Stimulated activated effector memory CD8-positive, alpha-beta T cell treated with anti-CD3 and anti-CD28 coated beads, Interleukin-12 subunit alpha, Interleukin-12 subunit beta, amount 100 ng/mL, for 72 hours (primary cell): Measurements from ENCODE around the gene HNRNPC.
"Not testable (repeated sequence)": the region's sequence is repeated elsewhere in the genome, so short reads cannot be mapped to it uniquely, and the experiment has no call there.

Experiments used
- ATAC-seq: fragments of 150-1000 bp; cut with Tn5 transposase; 2 replicates; pipeline ENCODE4 v1.10.0; 2021
- DNase-seq, 2 donors: peaks; one replicate each; pipeline ENCODE4 v3.0.0; 2021 to 2022; ENCODE audit warnings: low spot score in 2 of 2
- H3K27ac Mint-ChIP-seq: one replicate; pipeline ENCODE4 v1.8.0; 2022; ENCODE audit warnings: mild to moderate bottlenecking, mixed read lengths
- H3K36me3 Mint-ChIP-seq: one replicate; pipeline ENCODE4 v1.8.0; 2022; ENCODE audit warnings: mild to moderate bottlenecking, mixed read lengths
- H3K4me1 Mint-ChIP-seq: one replicate; pipeline ENCODE4 v1.8.0; 2022; ENCODE audit warnings: mixed read lengths
- H3K4me3 Mint-ChIP-seq: one replicate; pipeline ENCODE4 v1.8.0; 2022; ENCODE audit warnings: mild to moderate bottlenecking, mixed read lengths
- H3K9me3 Mint-ChIP-seq: one replicate; pipeline ENCODE4 v1.8.0; 2022; ENCODE audit warnings: mixed read lengths

Gene HNRNPC

DNA sequence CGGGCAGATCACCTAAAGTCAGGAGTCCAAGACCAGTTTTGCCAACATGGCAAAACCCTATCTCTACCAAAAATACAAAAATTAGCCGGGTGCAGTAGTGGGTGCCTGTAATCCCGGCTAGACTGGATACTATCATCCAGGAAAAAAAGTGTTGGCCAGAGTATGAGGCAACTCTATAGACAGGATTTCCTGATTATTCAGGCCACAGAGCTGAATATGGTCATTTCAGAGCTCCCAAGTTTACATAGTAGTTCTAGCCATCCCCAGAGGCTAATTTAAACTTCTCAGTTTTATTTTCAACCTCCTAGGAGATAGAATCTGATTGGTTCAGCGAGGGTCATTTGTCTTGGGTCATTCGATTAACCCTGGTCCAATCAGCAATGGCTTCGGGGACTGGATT is 17.9 kb upstream of the HNRNPC start:
- H3K36me3 Mint-ChIP-seq, result no peaks in the 10 kb centered on the region
- ATAC-seq (no peak), DNase-seq (no peak)
- H3K9me3 Mint-ChIP-seq, result no peaks in the 10 kb centered on the region
- H3K4me1 Mint-ChIP-seq, result no peaks in the 10 kb centered on the region
- H3K4me3 Mint-ChIP-seq, result no peak overlapping the region
- H3K27ac Mint-ChIP-seq, result peak overlapping the region; percentile 63

GRCh38 chr14:21286516-21286915 is 17.3 kb upstream of the HNRNPC start:
- H3K36me3 Mint-ChIP-seq, H3K4me1 Mint-ChIP-seq, H3K9me3 Mint-ChIP-seq, ATAC-seq, DNase-seq, H3K4me3 Mint-ChIP-seq: not testable (repeated sequence)
- peak overlapping the region; percentile 63 for H3K27ac Mint-ChIP-seq

DNA sequence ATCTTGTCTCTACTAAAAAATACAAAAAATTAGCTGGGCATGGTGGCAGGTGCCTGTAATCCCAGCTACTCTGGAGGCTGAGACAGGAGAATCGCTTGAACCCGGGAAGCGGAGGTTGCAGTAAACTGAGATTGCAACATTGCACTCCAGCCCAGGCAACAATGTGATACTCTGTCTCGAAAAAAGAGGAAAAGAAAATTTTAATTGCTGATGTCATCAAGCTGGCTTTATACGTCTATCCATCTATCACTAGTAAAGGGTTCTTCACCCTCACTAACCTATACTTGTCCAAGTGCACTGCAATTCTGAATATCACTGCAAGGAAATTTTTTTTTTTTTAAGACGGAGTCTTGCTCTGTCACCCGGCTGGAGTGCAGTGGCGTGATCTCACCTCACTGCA is 12.7 kb upstream of the HNRNPC start:
- ATAC-seq, H3K27ac Mint-ChIP-seq, H3K36me3 Mint-ChIP-seq, H3K4me3 Mint-ChIP-seq, H3K9me3 Mint-ChIP-seq, DNase-seq, H3K4me1 Mint-ChIP-seq: not testable (repeated sequence)

- DNase-seq, result no peak
- Mint-ChIP-seq H3K27ac (no peak within 1 kb of the TSS), H3K4me3 (no peak within 1 kb of the TSS), H3K9me3 (no peaks in the 10 kb centered on the region), H3K4me1 (no peaks in the 10 kb centered on the region), H3K36me3 (no peaks in the 10 kb centered on the region)
- no peak for ATAC-seq
Measured at GRCh38 chr14:21279783-21280182, 10.5 kb upstream of the HNRNPC start, which contains the start of gene RPGRIP1. TSS of gene RPGRIP1 (plus strand) at chr14:21280083. CDS start at chr14:21287977, 7,894 bp downstream.

DNA sequence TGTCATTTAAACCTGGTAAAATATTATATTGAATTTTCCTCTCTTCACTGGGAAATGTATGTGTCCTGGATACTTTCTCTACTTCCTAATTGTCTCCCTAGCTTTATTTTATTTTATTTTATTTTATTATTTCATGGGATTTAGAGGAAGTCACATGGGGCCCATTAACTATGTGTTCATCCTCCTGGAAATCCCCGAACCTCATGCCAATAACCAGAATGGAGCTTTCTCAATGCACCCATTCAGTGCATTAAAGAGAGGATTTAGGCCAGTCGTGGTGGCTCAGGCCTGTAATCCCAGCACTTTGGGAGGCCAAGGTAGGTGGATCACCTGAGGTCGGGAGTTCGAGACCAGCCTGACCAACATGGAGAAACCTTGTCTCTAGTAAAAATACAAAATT is 9.4 kb upstream of the HNRNPC start:
- Mint-ChIP-seq H3K4me1 (no peaks in the 10 kb centered on the region), H3K9me3 (no peaks in the 10 kb centered on the region), H3K4me3 (no peak overlapping the region), H3K36me3 (no peaks in the 10 kb centered on the region), H3K27ac (no peak overlapping the region)
- no peak for ATAC-seq
- no peak for DNase-seq

DNA sequence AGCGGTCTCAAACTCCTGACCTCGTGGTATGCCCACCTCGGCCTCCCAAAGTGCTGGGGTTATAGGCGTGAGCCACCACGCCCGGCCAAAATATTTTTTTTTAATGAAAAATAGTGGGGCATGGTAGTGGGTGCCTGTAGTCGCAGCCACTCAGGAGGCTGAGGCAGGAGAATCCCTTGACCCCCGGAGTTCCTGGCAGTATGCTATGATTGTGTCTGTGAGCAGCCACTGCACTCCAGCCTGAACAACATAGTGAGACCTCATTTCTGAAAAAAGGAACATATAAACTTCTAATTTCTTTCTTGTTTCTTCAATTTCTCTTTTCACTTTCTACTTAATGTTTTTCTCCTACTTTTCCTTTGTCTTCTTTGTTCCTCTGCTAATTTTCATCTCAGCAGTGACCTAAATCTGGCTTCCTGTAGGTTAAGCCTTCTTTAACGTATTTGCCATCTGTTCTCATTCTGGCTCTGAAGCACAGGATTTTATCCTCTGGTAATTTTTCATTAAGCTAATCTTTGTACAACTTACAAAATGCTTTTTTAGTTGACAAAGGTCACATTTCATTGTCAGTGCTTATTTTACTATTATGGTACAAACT is 6.1 kb upstream of the HNRNPC start:
- no peak for ATAC-seq
- no peak for DNase-seq
- Mint-ChIP-seq H3K36me3 (no peaks in the 10 kb centered on the region), H3K27ac (peak overlapping the region; percentile 53), H3K4me3 (peak overlapping the region; percentile 16), H3K4me1 (no peaks in the 10 kb centered on the region), H3K9me3 (no peaks in the 10 kb centered on the region)

GRCh38 chr14:21272661-21273060 is 3.4 kb upstream of the HNRNPC start:
- peaks cover 24% of the 10 kb centered on the region for H3K36me3 Mint-ChIP-seq

DNA sequence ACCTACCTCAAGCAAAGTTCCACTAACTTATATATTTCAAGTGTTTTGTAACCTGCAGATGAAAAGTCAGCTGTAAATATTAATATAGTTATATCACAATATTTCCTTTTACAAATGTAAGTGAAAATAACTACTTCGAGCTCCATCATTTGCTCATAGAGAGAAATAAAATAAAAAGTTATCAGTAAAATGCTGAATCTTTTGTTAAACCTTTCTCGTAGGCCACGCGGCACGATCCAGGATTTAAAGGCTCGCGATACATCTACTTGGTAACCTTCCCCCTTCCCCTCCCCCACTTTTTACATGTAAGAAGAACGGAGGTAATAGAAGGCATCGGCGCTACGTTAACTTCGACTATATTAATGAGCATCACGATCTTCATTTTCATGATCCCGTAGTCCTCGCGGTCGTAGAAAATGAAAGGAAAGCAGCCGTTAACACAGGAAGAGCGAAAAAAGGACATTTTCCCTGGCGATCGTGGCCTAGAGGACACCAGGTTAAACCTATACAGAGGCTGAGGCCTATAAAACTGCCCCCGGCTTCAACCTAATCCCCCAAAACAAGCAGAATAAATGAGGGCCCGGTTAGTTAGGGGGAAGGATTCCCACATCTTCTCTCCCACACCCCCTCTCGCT is 508 bp downstream of the HNRNPC start:
- Mint-ChIP-seq H3K9me3 (no peaks in the 10 kb centered on the region), H3K36me3 (peaks cover 63% of the 10 kb centered on the region), H3K4me1 (peaks cover 33% of the 10 kb centered on the region), H3K27ac (peak overlapping the region; percentile 100), H3K4me3 (peak overlapping the region; percentile 96)
- no peak for DNase-seq
- ATAC-seq, result no peak

More at GRCh38 chr14:21272661-21273060, 3.4 kb upstream of the HNRNPC start:
- H3K4me3 Mint-ChIP-seq, ATAC-seq, H3K9me3 Mint-ChIP-seq, H3K27ac Mint-ChIP-seq, H3K4me1 Mint-ChIP-seq, DNase-seq: not testable (repeated sequence)

DNA sequence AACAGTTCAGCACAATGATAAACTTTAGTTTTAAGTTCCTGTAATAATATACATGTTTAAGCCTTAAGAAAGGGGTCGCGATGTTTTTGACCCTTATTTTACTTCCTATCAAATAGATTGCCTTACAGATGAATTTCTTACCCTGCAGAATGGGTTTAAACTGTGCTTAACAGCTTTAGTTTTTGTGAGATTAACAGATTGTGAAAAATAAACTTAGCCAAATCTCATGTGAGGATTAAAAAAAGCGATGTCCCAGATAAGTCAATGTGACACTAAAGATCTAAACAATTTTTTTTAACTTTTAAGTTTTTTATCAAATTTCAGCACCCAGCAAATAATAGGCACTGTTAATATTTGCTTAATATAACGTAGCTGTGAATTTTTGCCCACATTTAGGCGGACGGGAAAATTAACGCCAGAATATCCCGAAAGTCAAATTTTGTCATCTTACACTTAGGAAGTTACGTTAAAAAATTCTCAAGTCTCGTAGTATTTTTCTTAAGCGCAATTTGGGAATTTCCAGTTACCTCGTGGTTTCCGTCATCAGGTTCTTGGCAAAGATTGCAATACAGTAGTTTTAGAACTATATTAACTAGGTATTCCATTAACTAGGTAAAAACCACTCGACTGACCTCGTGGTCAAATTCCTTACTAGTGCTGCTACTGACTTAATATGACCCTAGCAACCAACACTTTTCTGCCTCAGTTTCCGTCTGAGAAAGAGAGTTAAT is 1.2 kb downstream of the HNRNPC start:
- Mint-ChIP-seq H3K36me3 (peaks cover 70% of the 10 kb centered on the region), H3K4me3 (peak overlapping the region; percentile 96), H3K27ac (peak overlapping the region; percentile 100), H3K4me1 (peaks cover 40% of the 10 kb centered on the region), H3K9me3 (no peaks in the 10 kb centered on the region)
- no peak for DNase-seq
- no peak for ATAC-seq

DNA sequence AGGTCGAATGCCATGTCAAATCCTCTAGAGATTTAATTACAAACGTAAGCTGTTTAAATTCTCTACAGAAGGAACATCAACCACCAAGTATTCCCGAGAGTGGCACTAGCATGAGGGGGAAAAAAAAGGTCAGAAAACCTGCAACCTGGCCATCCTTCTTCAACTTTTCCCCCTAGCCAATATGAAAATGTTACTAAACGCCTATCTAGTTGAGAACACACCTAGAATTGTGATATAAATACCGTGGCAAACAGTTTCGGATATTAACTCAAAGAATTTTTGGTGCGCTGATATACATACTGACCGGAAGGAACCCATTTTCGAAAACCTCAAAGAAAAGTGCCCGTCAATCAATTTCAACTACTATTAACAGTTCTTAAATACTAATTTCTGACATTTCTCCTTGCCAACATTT is 1.8 kb downstream of the HNRNPC start:
- H3K9me3 Mint-ChIP-seq, result no peaks in the 10 kb centered on the region
- peaks cover 76% of the 10 kb centered on the region for H3K36me3 Mint-ChIP-seq
- ATAC-seq (no peak), DNase-seq (no peak)
- H3K4me3 Mint-ChIP-seq, result peak overlapping the region; percentile 96
- H3K4me1 Mint-ChIP-seq, result peaks cover 45% of the 10 kb centered on the region
- peak overlapping the region; percentile 100 for H3K27ac Mint-ChIP-seq

GRCh38 chr14:21264025-21264801 is 5.0 kb downstream of the HNRNPC start:
- Mint-ChIP-seq H3K27ac (peak overlapping the region; percentile 100), H3K36me3 (peaks cover 100% of the 10 kb centered on the region), H3K4me3 (peak overlapping the region; percentile 96), H3K4me1 (peaks cover 64% of the 10 kb centered on the region), H3K9me3 (no peaks in the 10 kb centered on the region)
- DNase-seq (no peak), ATAC-seq (peak; percentile 86)

DNA sequence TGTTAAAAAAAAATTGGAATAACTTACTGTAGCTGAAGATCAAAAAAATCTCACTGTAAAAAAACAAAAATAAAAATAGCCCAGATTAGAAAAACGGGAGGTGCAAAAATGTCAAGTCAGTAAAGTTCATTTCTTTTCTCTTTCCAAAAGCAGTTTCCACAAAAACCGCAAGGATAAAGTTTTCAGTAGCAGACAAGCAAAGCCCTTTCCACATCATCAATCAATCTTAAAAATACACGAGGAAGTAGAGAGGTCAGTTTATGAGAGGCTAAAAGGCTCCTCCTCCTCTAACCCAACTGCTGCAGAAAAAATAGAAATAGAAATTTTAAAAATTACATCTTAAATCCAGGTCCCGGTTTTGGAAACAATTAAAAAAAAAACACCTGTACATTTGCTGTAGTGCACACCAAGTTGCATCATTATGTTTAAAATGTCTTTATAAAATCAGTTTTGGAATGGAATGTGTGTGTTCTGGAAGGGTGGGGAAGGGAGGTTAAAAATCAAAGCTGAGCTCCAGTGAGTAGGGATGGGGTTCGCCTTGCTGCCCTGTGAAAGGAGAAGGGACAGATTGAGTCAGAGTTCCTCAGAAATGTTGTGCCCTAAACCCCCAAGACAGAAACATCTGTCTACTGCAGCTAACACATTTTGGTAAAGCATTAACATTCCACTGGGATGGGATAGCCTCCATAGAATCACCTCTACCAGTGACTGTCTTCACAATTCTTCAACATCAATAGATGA is 5.8 kb downstream of the HNRNPC start:
- Mint-ChIP-seq H3K9me3 (no peaks in the 10 kb centered on the region), H3K27ac (peak overlapping the region; percentile 100), H3K4me3 (peak overlapping the region; percentile 96), H3K36me3 (peaks cover 100% of the 10 kb centered on the region), H3K4me1 (peaks cover 69% of the 10 kb centered on the region)
- peak; percentile 25 for ATAC-seq
- no peak for DNase-seq

DNA sequence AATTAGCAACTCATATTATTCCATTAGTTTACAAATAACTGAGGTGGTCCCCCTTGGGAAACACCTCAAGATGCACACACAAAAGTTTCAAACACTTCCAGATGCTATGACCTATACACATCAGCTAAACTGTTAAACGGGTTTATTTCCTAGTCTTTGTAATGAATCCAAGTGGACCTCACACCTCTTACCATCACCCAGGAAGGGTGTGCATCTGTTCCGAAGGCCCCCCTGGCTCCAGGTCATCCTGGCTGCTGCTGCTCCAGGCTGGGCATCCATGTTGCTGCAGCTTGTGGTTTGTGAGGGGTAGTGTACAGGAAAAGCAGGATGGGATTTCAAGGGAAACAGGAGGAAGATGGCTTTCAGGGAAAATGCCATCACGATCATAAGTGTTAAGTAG is 6.8 kb downstream of the HNRNPC start:
- ATAC-seq (no peak), DNase-seq (no peak)
- H3K4me3 Mint-ChIP-seq, result peak overlapping the region; percentile 96
- H3K27ac Mint-ChIP-seq, result peak overlapping the region; percentile 100
- no peaks in the 10 kb centered on the region for H3K9me3 Mint-ChIP-seq
- H3K4me1 Mint-ChIP-seq, result peaks cover 74% of the 10 kb centered on the region
- peaks cover 100% of the 10 kb centered on the region for H3K36me3 Mint-ChIP-seq

- ATAC-seq (no peak), DNase-seq (no peak)
- Mint-ChIP-seq H3K9me3 (no peaks in the 10 kb centered on the region), H3K36me3 (peaks cover 100% of the 10 kb centered on the region), H3K4me1 (peaks cover 75% of the 10 kb centered on the region), H3K4me3 (peak overlapping the region; percentile 96), H3K27ac (peak overlapping the region; percentile 100)
Measured at GRCh38 chr14:21261824-21262223, 7.4 kb downstream of the HNRNPC start.
